ENCODE data around the gene MYO1E.

DNA sequence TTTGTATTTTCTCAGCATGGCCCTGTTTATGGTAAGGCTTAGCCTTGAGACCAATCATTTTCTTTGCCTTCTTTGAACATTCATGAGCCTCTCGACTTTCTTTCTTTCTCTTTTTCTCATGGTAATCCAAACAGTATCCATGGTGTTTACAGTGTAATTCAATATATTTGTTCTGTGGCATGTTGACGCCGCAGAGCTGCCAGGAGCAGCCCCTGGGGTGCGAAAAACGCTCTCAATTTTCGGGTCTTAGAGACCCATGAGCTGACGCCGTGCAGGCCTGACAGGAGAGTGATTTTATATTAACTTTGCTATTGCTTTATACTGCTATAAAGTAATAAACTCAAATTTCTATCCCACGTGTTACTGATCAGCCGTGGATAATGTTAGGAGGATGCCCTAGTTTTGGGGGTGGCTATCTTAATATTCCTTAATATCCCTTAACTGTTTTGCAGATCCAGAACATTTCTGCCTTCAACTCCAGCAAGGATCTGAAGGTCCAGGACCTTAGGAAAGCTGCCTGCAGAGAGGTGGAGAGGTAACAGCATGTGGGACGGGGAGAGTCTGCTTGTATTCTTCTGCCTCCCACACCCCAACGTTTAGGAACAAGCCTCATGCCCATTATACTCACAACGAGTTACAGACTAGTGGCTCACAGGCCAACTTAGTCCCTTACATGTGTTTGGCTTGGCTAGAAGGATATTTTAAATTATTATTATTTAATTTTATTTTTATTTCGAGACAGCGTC, 29.3 kb upstream of the MYO1E start:
- TF ChIP-seq CTCF (IDR thresholded peaks at IDR 0.05; ENCODE audit: insufficient read depth, low read length, poor library complexity, severe bottlenecking) (no peak), EZH2phosphoT487 (conservative IDR thresholded peaks at IDR 0.05; ENCODE audit: low read length) (no peak)
